CD14-positive monocyte (primary cell): ENCODE data around the gene RAB37. TPM values are rescaled to one million over a fixed set of nuclear protein-coding genes. Genes with fewer than 3 reads are reported as not detected.

Experiments used
- DNase-seq, 3 donors: peaks; one replicate each; pipeline ENCODE4 v3.0.0-alpha.2; 2011 to 2022
- H2AFZ ChIP-seq: 2 replicates; pipeline ENCODE4 v1.6.0; 2012; ENCODE audit warnings: mild to moderate bottlenecking, low read depth, low read length, inconsistent platforms; ENCODE audit not compliant: insufficient read depth, poor library complexity, severe bottlenecking
- H3K27ac ChIP-seq, 2 donors: 1 replicate in 1 of 2; 2 replicates in 1 of 2; pipeline ENCODE4 v1.5.1; 2012 to 2013; ENCODE audit warnings: low read length in 2 of 2, control low read depth in 1 of 2, inconsistent platforms in 1 of 2, low read depth in 1 of 2, mild to moderate bottlenecking in 1 of 2
- H3K27me3 ChIP-seq, 2 donors: one replicate each; pipeline versions ENCODE4 v1.6.0 to v1.6.1; 2011 to 2013; ENCODE audit warnings: low read length in 2 of 2; ENCODE audit not compliant: control insufficient read depth in 2 of 2, insufficient read depth in 2 of 2
- H3K36me3 ChIP-seq, 2 donors: replicated peaks in 1 of 2; 1 replicate in 1 of 2; 2 replicates in 1 of 2; pipeline versions ENCODE4 v1.5.1 to v1.6.1; 2012 to 2013; ENCODE audit warnings: low read length in 2 of 2, control low read depth in 1 of 2, inconsistent platforms in 1 of 2, mild to moderate bottlenecking in 1 of 2; ENCODE audit not compliant: insufficient read depth in 2 of 2, control insufficient read depth in 1 of 2
- H3K4me1 ChIP-seq, 2 donors: 1 replicate in 1 of 2; 2 replicates in 1 of 2; pipeline versions ENCODE4 v1.5.1 to v1.6.1; 2012 to 2013; ENCODE audit warnings: low read length in 2 of 2, control low read depth in 1 of 2, inconsistent platforms in 1 of 2, mild to moderate bottlenecking in 1 of 2, moderate library complexity in 1 of 2; ENCODE audit not compliant: insufficient read depth in 2 of 2, control insufficient read depth in 1 of 2
- H3K4me2 ChIP-seq: replicated peaks from 2 replicates; pipeline ENCODE3; 2012; ENCODE audit warnings: low read length, moderate library complexity, mild to moderate bottlenecking; ENCODE audit not compliant: poor library complexity, severe bottlenecking; ENCODE audit errors: extremely low read depth
- H3K4me3 ChIP-seq, 3 experiments: fragments of 200-600 bp in 1 of 3; sonication (generic) in 1 of 3; replicated peaks in 1 of 3; 1 replicate in 2 of 3; 2 replicates in 1 of 3; pipeline ENCODE4 v1.5.1; 2011 to 2013; ENCODE audit warnings: low read length in 3 of 3, mild to moderate bottlenecking in 3 of 3, control low read depth in 2 of 3, low read depth in 2 of 3, inconsistent platforms in 1 of 3, moderate library complexity in 1 of 3
- H3K79me2 ChIP-seq: 2 replicates; pipeline ENCODE4 v1.6.0; 2012; ENCODE audit warnings: mild to moderate bottlenecking, control low read depth, inconsistent platforms, low read length, moderate library complexity; ENCODE audit not compliant: insufficient read depth
- H3K9ac ChIP-seq: 2 replicates; pipeline ENCODE4 v1.6.0; 2017; ENCODE audit warnings: low read length, mild to moderate bottlenecking; ENCODE audit not compliant: insufficient read depth, poor library complexity, severe bottlenecking
- H3K9me3 ChIP-seq, 2 donors: replicated peaks in 1 of 2; 1 replicate in 1 of 2; 2 replicates in 1 of 2; pipeline versions ENCODE4 v1.5.1 to v1.6.1; 2012 to 2013; ENCODE audit warnings: low read length in 2 of 2, control low read depth in 1 of 2; ENCODE audit not compliant: control insufficient read depth in 1 of 2, insufficient read depth in 1 of 2
- H4K20me1 ChIP-seq: 2 replicates; pipeline ENCODE4 v1.6.0; 2012; ENCODE audit warnings: mild to moderate bottlenecking, low read length, control low read depth, moderate library complexity; ENCODE audit not compliant: insufficient read depth
- H3K27ac Mint-ChIP-seq, 7 donors: one replicate each; pipeline ENCODE4 v1.8.0; 2020; ENCODE audit warnings: mild to moderate bottlenecking in 7 of 7, mixed read lengths in 7 of 7, moderate library complexity in 6 of 7, inconsistent platforms in 2 of 7
- H3K27me3 Mint-ChIP-seq, 3 donors: one replicate each; pipeline ENCODE4 v1.8.0; 2021 to 2022; ENCODE audit warnings: low read depth in 3 of 3, mild to moderate bottlenecking in 3 of 3, mixed read lengths in 3 of 3, moderate library complexity in 3 of 3, inconsistent platforms in 1 of 3
- H3K36me3 Mint-ChIP-seq, 2 donors: one replicate each; pipeline ENCODE4 v1.8.0; 2020; ENCODE audit warnings: mixed read lengths in 2 of 2, inconsistent platforms in 1 of 2, mild to moderate bottlenecking in 1 of 2
- H3K4me1 Mint-ChIP-seq: one replicate; pipeline ENCODE4 v1.8.0; 2020; ENCODE audit warnings: mild to moderate bottlenecking, mixed read lengths
- H3K4me3 Mint-ChIP-seq, 2 donors: one replicate each; pipeline ENCODE4 v1.8.0; 2020; ENCODE audit warnings: mild to moderate bottlenecking in 2 of 2, mixed read lengths in 2 of 2, moderate library complexity in 1 of 2
- H3K9me3 Mint-ChIP-seq, 7 donors: one replicate each; pipeline ENCODE4 v1.8.0; 2020 to 2022; ENCODE audit warnings: mixed read lengths in 7 of 7, mild to moderate bottlenecking in 6 of 7, moderate library complexity in 6 of 7, inconsistent platforms in 2 of 7
- CTCF ChIP-seq: fragments of 200-600 bp; IDR thresholded peaks from one replicate; pipeline ENCODE4 v1.8.0; 2022; ENCODE audit warnings: antibody characterized with exemption, mild to moderate bottlenecking
- WGBS: methylation state at CpG from one replicate; pipeline ENCODE4 v1.1.5; 2013; ENCODE audit warnings: missing lambda C conversion rate; ENCODE audit not compliant: insufficient coverage; 5-methylcytosine and 5-hydroxymethylcytosine counted together
- intact Hi-C, 2 donors: fragments of 100-400 bp; cut with micrococcal nuclease; formaldehyde crosslinking; loops; one replicate each; pipeline versions ENCODE4 v1.15.0 to v1.15.1; 2023
- polyA plus RNA-seq, 3 donors: library from polyadenylated mRNA; depleted of rRNA in 1 of 3; unstranded in 2 of 3; stranded (reverse) in 1 of 3; fragments of 300-500 nt in 2 of 3; fragments of >200 nt in 1 of 3; fragmentation: Illumina TruSeq in 2 of 3; gene quantifications; 1 replicate in 2 of 3; 2 replicates in 1 of 3; pipeline ENCODE4 v1.2.3, GENCODE V29; 2012 to 2021

The RAB37 gene
- polyA plus RNA-seq, 3 donors, result 26.8 to 40.9 (median 33.1) TPM

GRCh38 chr17:74792586-74793105 is 55.6 kb downstream of the RAB37 start:
- peaks cover 59 to 68% of the 10 kb centered on the region in 2 donors for H3K36me3 ChIP-seq

GRCh38 chr17:74795327-74796020 is 58.4 kb downstream of the RAB37 start:
- Histone ChIP-seq H3K9me3 (no peaks in the 10 kb centered on the region), H3K4me1 (peaks cover 11 to 13% of the 10 kb centered on the region in 2 donors), H2AFZ (no peak overlapping the region), H3K36me3 (peaks cover 81 to 84% of the 10 kb centered on the region in 2 donors), H4K20me1 (peaks cover 26% of the 10 kb centered on the region), H3K27ac (no peak overlapping the region), H3K4me3 (no peak overlapping the region), H3K4me2 (no peak overlapping the region), H3K9ac (no peak overlapping the region), H3K79me2 (no peaks in the 10 kb centered on the region), H3K27me3 (no peaks in the 10 kb centered on the region)
- WGBS, result 94% methylated on average over 17 of the region's 18 CpGs
- Mint-ChIP-seq H3K4me1 (peaks cover 12% of the 10 kb centered on the region), H3K27me3 (peaks cover 0 to under 1% (median 0%) of the 10 kb centered on the region in 3 donors), H3K27ac (no peak overlapping the region), H3K4me3 (no peak overlapping the region), H3K9me3 (peaks cover 0 to 2% (median 0%) of the 10 kb centered on the region in 7 donors), H3K36me3 (peaks cover 87 to 95% of the 10 kb centered on the region in 2 donors)
- no peak for DNase-seq
- intact Hi-C loops, result no loop called here
- TF ChIP-seq CTCF, result no peak

More at GRCh38 chr17:74792586-74793105, 55.6 kb downstream of the RAB37 start:
- Mint-ChIP-seq H3K27me3 (no peaks in the 10 kb centered on the region), H3K27ac (peak overlapping the region in 2 of 7 donors; percentile 28 to 30), H3K9me3 (peaks cover 0 to 2% (median 0%) of the 10 kb centered on the region in 7 donors), H3K36me3 (peaks cover 84 to 95% of the 10 kb centered on the region in 2 donors), H3K4me1 (peaks cover 39% of the 10 kb centered on the region), H3K4me3 (no peak overlapping the region)
- H3K9me3 ChIP-seq, result no peaks in the 10 kb centered on the region
- no peak for TF ChIP-seq CTCF
- no peak overlapping the region for H3K27ac ChIP-seq
- no peaks in the 10 kb centered on the region for H3K27me3 ChIP-seq
- H3K79me2 ChIP-seq, result peaks cover 12% of the 10 kb centered on the region
- H3K4me2 ChIP-seq, result no peak overlapping the region
- intact Hi-C loops, result loop anchor here in 1 of 2 donors (2.0 kb wide), 1 partner anchor 70 kb away; no protein-coding TSS in a partner anchor
- H4K20me1 ChIP-seq, result peaks cover 17% of the 10 kb centered on the region
- H2AFZ ChIP-seq, result no peak overlapping the region
- H3K4me1 ChIP-seq, result peaks cover 24 to 38% of the 10 kb centered on the region in 2 donors
- H3K9ac ChIP-seq, result no peak overlapping the region
- WGBS, result 94% methylated on average over 11 of the region's 12 CpGs
- no peak overlapping the region for H3K4me3 ChIP-seq
- no peak for DNase-seq
